HepG2 (cell line): ENCODE measurements around the gene TANGO2. TPM values are rescaled to one million over a fixed set of nuclear protein-coding genes. Genes with fewer than 3 reads are reported as not detected.

ENCODE experiments used
- ATAC-seq: fragments of 200-7000 bp; cut with Tn5 transposase; 3 replicates; pipeline ENCODE4 v1.9.1; 2020; ENCODE audit warnings: mild to moderate bottlenecking, moderate library complexity
- BruUV-seq: library from RNA; stranded (reverse); fragments of 400-500 nt; replicated peaks from 2 replicates; lab custom pipeline; 2021; lab: Mats Ljungman, UMichigan
- CTCF ChIA-PET: fragments of 300-600 bp; formaldehyde crosslinking; extraction: SDS; loops from one replicate; lab custom pipeline; 2021; ENCODE audit warnings: low total read pairs, inconsistent platforms, low intra/inter-chr PET ratio; lab: Yijun Ruan, JAX
- POLR2A ChIA-PET: fragments of 350-600 bp; sonication (Branson Sonifier 250); formaldehyde crosslinking; loops from one replicate; lab custom pipeline; 2020; ENCODE audit warnings: antibody characterized with exemption, inconsistent platforms; lab: Yijun Ruan, JAX
- DNase-seq: peaks from one replicate; pipeline ENCODE4 v3.0.0-alpha.2; 2015; ENCODE audit warnings: low spot score
- FAIRE-seq: peaks from 3 replicates; lab custom pipeline; 2011; peaks lifted over from hg19 to GRCh38; lab: Jason Lieb, UNC
- H2AFZ ChIP-seq: one replicate; pipeline ENCODE4 v1.6.1; 2011; ENCODE audit warnings: low read length, inconsistent platforms
- H3K27ac ChIP-seq: fragments of 300-600 bp; 3 replicates; pipeline ENCODE4 v1.8.0; 2011; ENCODE audit warnings: mixed run types, mild to moderate bottlenecking, mixed read lengths, low read length, inconsistent platforms; ENCODE audit not compliant: insufficient read depth; ENCODE audit errors: extremely low read length
- H3K27me3 ChIP-seq, 2 experiments: fragments of 200-600 bp in 1 of 2; 2 replicates in 1 of 2; 3 replicates in 1 of 2; pipeline versions ENCODE4 v1.6.0 to v1.8.0; 2011; ENCODE audit warnings: low read length in 2 of 2, mild to moderate bottlenecking in 2 of 2, moderate library complexity in 2 of 2, inconsistent platforms in 1 of 2; ENCODE audit not compliant: insufficient read depth in 2 of 2, control insufficient read depth in 1 of 2
- H3K36me3 ChIP-seq, 2 experiments: fragments of 200-600 bp in 1 of 2; replicated peaks in 1 of 2; 2 replicates in 1 of 2; 3 replicates in 1 of 2; pipeline versions ENCODE4 v1.5.1 to v1.8.0; 2011; ENCODE audit warnings: low read length in 2 of 2, inconsistent platforms in 1 of 2; ENCODE audit not compliant: insufficient read depth in 2 of 2, control insufficient read depth in 1 of 2
- H3K4me1 ChIP-seq: 2 replicates; pipeline ENCODE4 v1.5.1; 2012; ENCODE audit warnings: low read length, inconsistent platforms; ENCODE audit not compliant: insufficient read depth
- H3K4me2 ChIP-seq: 2 replicates; pipeline ENCODE4 v1.6.0; 2011; ENCODE audit warnings: low read depth, low read length, inconsistent platforms
- H3K4me3 ChIP-seq, 3 experiments: fragments of 200-600 bp in 1 of 3; sonication (generic), shearing (Covaris generic) in 1 of 3; replicated peaks in 1 of 3; 2 replicates each; pipeline ENCODE4 v1.5.1; 2011 to 2016; ENCODE audit warnings: low read length in 3 of 3, inconsistent platforms in 2 of 3, low read depth in 2 of 3, mild to moderate bottlenecking in 2 of 3, control low read depth in 1 of 3, mixed read lengths in 1 of 3; ENCODE audit not compliant: insufficient read depth in 1 of 3
- H3K79me2 ChIP-seq: one replicate; pipeline ENCODE4 v1.6.1; 2011; ENCODE audit warnings: low read length, inconsistent platforms; ENCODE audit not compliant: insufficient read depth
- H3K9ac ChIP-seq: 2 replicates; pipeline ENCODE4 v1.6.0; 2011; ENCODE audit warnings: mild to moderate bottlenecking, low read depth, low read length, inconsistent platforms; ENCODE audit not compliant: insufficient read depth
- H3K9me3 ChIP-seq: 2 replicates; pipeline ENCODE4 v1.5.1; 2012; ENCODE audit warnings: mild to moderate bottlenecking, low read length
- H4K20me1 ChIP-seq: 2 replicates; pipeline ENCODE4 v1.6.0; 2011; ENCODE audit warnings: inconsistent platforms, mild to moderate bottlenecking, low read length, moderate library complexity; ENCODE audit not compliant: insufficient read depth
- ETV5 ChIP-seq: IDR thresholded peaks from 2 replicates; pipeline ENCODE4 v1.6.1; 2018; ENCODE audit warnings: missing biosample characterization, missing genetic modification reagents, inconsistent platforms, borderline replicate concordance
- MBNL3 ChIP-seq: fragments of 250-450 bp; sonication (Bioruptor Pico); conservative IDR thresholded peaks from 2 replicates; pipeline ENCODE4 v1.8.0; 2022; ENCODE audit warnings: mild to moderate bottlenecking, inconsistent platforms
- MXI1 ChIP-seq: IDR thresholded peaks from 3 replicates; pipeline ENCODE4 v1.6.1; 2012; ENCODE audit warnings: low read depth, low read length, inconsistent platforms, borderline replicate concordance
- NR2F1 ChIP-seq, 2 experiments: fragments of 450-650 bp in 1 of 2; formaldehyde crosslinking in 1 of 2; IDR thresholded peaks; 2 replicates each; pipeline versions ENCODE4 v1.5.0 to v1.6.1; 2016 to 2020; ENCODE audit warnings: mild to moderate bottlenecking in 1 of 2, missing compliant biosample characterization in 1 of 2, missing genetic modification reagents in 1 of 2, moderate library complexity in 1 of 2
- ZFP90 ChIP-seq: sonication (generic); formaldehyde crosslinking; IDR thresholded peaks from 2 replicates; pipeline ENCODE4 v1.8.0; 2022; ENCODE audit warnings: missing genetic modification reagents, mild to moderate bottlenecking, inconsistent platforms, borderline replicate concordance
- ZNF572 ChIP-seq: sonication (generic); formaldehyde crosslinking; IDR thresholded peaks from 2 replicates; pipeline ENCODE4 v1.5.1; 2020; ENCODE audit warnings: mild to moderate bottlenecking, missing genetic modification reagents
- ZNF607 ChIP-seq: sonication (generic); formaldehyde crosslinking; IDR thresholded peaks from 2 replicates; pipeline ENCODE4 v1.5.1; 2020; ENCODE audit warnings: missing genetic modification reagents, mild to moderate bottlenecking, borderline replicate concordance
- ZNF782 ChIP-seq: sonication (generic); formaldehyde crosslinking; IDR thresholded peaks from 2 replicates; pipeline ENCODE4 v1.4.0; 2020; ENCODE audit warnings: missing genetic modification reagents, mild to moderate bottlenecking, borderline replicate concordance
- ZNF788 ChIP-seq: sonication (generic); formaldehyde crosslinking; IDR thresholded peaks from 2 replicates; pipeline ENCODE4 v1.5.0; 2020; ENCODE audit warnings: mild to moderate bottlenecking, missing genetic modification reagents, borderline replicate concordance
- WGBS: methylation state at CpG from one replicate; pipeline ENCODE4 v1.1.6; 2017; ENCODE audit warnings: low lambda C conversion rate; 5-methylcytosine and 5-hydroxymethylcytosine counted together
- in situ Hi-C: cut with HindIII; loops from 2 replicates; pipeline ENCODE4 v1.10.0; 2017; ENCODE audit warnings: low pct_unique_long_range_greater_than_20kb; ENCODE audit not compliant: extremely low pct_ligation_motif_present
- intact Hi-C: fragments of 100-400 bp; cut with micrococcal nuclease; formaldehyde crosslinking; loops from one replicate; pipeline ENCODE4 v1.10.0; 2022; ENCODE audit not compliant: unreplicated experiment
- polyA plus RNA-seq, 8 experiments: library from polyadenylated mRNA; depleted of rRNA in 3 of 8; stranded (reverse) in 7 of 8; unstranded in 1 of 8; fragments of >200 nt; fragmentation: Illumina TruSeq in 4 of 8; extraction: Trizol in 4 of 8; gene quantifications; 2 replicates each; pipeline versions ENCODE4 v1.2.1 to v1.2.3, GENCODE V29; 2011 to 2016; ENCODE audit warnings: low read depth in 4 of 8, missing spikeins in 1 of 8, mixed read lengths in 1 of 8; ENCODE audit not compliant: insufficient read depth in 1 of 8
- total RNA-seq, 5 experiments: library from RNA; depleted of rRNA; stranded (reverse); fragments of >200 nt; fragmentation: Illumina TruSeq; extraction: Trizol; gene quantifications; 2 replicates each; pipeline ENCODE4 v1.2.3, GENCODE V29; 2016; ENCODE audit warnings: low read depth in 1 of 5
- TF ChIP-seq, protein P1 (sequence below): sonication (generic); formaldehyde crosslinking; IDR thresholded peaks from 2 replicates; pipeline ENCODE4 v1.8.1; 2022; ENCODE audit warnings: low read depth, mild to moderate bottlenecking, missing genetic modification reagents
- TF ChIP-seq, protein P2 (sequence below): fragments of 450-650 bp; IDR thresholded peaks from 2 replicates; pipeline ENCODE4 v1.6.1; 2017; ENCODE audit warnings: mild to moderate bottlenecking
- TF ChIP-seq, protein P3 (sequence below): sonication (generic); formaldehyde crosslinking; IDR thresholded peaks from 2 replicates; pipeline ENCODE4; 2020; ENCODE audit warnings: missing genetic modification reagents, mild to moderate bottlenecking, borderline replicate concordance

The TANGO2 gene
- total and polyA plus RNA-seq, 2 of the 13 experiments (the other 11 are each of a cell fraction or from before 2014, with no cell fraction given): 12.9 to 14.8 TPM

DNA sequence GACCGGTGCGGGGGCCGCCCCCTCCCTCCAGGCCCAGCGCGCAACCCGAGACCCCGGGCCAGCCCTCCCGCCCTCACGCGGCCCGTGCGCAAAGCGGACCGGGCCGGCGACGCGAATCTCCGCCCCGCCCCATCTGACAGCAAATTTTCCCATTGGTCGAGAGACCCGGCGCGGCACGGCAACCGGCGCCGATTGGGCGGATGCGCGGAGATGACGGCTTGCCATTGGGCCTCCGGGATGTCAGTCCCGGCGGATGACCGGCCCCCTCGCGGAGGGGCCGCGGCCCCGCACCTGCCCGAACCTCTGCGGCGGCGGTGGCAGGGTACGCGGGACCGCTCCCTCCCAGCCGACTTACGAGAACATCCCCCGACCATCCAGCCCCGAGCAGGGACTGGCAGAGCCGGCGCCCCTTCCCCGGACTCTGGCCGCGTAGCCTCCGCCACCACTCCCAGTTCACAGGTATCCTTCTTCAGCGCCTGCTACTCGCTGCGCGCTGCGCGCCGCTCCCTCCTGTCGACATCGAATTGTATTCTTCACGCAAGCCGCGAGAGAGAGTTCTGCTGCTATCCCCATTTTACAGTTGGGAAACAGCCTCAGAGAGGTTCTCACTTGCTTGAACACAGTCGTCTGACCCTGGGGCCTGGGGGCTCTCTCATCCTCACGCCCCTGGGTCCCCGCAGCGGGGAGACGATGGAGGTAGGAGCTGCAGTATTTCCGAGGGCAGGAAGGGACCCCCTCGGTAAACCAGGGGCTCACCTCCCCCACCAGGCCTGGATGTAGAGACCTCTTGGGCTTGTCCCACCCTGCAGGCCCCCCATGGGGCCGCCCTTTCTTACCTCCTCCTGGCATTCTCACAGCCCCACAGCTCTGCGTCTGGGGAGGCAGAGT, 3.9 kb upstream of the TANGO2 start, which contains the start of gene ARVCF (continued):
- TF ChIP-seq ZNF607: peak; percentile 70; the same call in 1 of the 2 replicates
- TF ChIP-seq, all 625 proteins: peak for 89

DNA sequence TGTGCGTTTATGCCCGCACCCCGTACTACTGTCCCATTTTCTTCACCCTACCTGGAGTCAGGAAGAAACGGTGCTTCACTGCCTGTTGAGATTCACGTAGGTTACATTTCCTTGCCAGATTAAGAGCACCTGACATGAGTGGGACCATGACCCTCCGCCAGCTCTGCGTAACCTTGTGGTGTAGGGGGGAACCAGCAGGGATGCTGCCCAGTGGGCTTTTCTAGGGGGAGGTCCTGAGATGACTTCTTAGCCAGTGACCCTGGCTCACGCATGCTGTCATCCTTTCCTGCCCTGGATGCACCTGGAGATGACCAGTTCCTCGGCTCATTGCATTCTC, 3.3 kb upstream of the TANGO2 start:
- intact Hi-C loops: loop anchor here (10.0 kb wide), 1 partner anchor 57 kb away; no protein-coding TSS in a partner anchor
- no peak for DNase-seq
- TF ChIP-seq, protein P1, sequence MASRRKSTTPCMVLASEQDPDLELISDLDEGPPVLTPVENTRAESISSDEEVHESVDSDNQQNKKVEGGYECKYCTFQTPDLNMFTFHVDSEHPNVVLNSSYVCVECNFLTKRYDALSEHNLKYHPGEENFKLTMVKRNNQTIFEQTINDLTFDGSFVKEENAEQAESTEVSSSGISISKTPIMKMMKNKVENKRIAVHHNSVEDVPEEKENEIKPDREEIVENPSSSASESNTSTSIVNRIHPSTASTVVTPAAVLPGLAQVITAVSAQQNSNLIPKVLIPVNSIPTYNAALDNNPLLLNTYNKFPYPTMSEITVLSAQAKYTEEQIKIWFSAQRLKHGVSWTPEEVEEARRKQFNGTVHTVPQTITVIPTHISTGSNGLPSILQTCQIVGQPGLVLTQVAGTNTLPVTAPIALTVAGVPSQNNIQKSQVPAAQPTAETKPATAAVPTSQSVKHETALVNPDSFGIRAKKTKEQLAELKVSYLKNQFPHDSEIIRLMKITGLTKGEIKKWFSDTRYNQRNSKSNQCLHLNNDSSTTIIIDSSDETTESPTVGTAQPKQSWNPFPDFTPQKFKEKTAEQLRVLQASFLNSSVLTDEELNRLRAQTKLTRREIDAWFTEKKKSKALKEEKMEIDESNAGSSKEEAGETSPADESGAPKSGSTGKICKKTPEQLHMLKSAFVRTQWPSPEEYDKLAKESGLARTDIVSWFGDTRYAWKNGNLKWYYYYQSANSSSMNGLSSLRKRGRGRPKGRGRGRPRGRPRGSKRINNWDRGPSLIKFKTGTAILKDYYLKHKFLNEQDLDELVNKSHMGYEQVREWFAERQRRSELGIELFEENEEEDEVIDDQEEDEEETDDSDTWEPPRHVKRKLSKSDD (CRISPR knock-in tag): no peak
- TF ChIP-seq ZNF572 (no peak), ZNF782 (no peak), MXI1 (no peak), ZFP90 (CRISPR knock-in tag) (no peak), ETV5 (no peak), ZNF788 (CRISPR knock-in tag) (no peak), MBNL3 (CRISPR knock-in tag) (no peak), NR2F1 (CRISPR knock-in tag; IDR thresholded peaks at IDR 0.05) (no peak)
- TF ChIP-seq, protein P2, sequence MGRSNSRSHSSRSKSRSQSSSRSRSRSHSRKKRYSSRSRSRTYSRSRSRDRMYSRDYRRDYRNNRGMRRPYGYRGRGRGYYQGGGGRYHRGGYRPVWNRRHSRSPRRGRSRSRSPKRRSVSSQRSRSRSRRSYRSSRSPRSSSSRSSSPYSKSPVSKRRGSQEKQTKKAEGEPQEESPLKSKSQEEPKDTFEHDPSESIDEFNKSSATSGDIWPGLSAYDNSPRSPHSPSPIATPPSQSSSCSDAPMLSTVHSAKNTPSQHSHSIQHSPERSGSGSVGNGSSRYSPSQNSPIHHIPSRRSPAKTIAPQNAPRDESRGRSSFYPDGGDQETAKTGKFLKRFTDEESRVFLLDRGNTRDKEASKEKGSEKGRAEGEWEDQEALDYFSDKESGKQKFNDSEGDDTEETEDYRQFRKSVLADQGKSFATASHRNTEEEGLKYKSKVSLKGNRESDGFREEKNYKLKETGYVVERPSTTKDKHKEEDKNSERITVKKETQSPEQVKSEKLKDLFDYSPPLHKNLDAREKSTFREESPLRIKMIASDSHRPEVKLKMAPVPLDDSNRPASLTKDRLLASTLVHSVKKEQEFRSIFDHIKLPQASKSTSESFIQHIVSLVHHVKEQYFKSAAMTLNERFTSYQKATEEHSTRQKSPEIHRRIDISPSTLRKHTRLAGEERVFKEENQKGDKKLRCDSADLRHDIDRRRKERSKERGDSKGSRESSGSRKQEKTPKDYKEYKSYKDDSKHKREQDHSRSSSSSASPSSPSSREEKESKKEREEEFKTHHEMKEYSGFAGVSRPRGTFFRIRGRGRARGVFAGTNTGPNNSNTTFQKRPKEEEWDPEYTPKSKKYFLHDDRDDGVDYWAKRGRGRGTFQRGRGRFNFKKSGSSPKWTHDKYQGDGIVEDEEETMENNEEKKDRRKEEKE: no peak
- TF ChIP-seq, protein P3, sequence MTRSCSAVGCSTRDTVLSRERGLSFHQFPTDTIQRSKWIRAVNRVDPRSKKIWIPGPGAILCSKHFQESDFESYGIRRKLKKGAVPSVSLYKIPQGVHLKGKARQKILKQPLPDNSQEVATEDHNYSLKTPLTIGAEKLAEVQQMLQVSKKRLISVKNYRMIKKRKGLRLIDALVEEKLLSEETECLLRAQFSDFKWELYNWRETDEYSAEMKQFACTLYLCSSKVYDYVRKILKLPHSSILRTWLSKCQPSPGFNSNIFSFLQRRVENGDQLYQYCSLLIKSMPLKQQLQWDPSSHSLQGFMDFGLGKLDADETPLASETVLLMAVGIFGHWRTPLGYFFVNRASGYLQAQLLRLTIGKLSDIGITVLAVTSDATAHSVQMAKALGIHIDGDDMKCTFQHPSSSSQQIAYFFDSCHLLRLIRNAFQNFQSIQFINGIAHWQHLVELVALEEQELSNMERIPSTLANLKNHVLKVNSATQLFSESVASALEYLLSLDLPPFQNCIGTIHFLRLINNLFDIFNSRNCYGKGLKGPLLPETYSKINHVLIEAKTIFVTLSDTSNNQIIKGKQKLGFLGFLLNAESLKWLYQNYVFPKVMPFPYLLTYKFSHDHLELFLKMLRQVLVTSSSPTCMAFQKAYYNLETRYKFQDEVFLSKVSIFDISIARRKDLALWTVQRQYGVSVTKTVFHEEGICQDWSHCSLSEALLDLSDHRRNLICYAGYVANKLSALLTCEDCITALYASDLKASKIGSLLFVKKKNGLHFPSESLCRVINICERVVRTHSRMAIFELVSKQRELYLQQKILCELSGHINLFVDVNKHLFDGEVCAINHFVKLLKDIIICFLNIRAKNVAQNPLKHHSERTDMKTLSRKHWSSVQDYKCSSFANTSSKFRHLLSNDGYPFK: no peak

More for the DNA sequence above, 3.3 kb upstream of the TANGO2 start:
- Histone ChIP-seq H4K20me1 (no peaks in the 10 kb centered on the region), H3K27me3 (peaks cover 0 to 5% of the 10 kb centered on the region in 2 experiments; a peak in 2 of 5 replicates), H2AFZ (no peak overlapping the region), H3K4me1 (peaks cover 69% of the 10 kb centered on the region), H3K79me2 (peaks cover 18% of the 10 kb centered on the region), H3K4me2 (peak overlapping the region; percentile 95), H3K27ac (no peak overlapping the region), H3K4me3 (peak overlapping the region; percentile 67 to 81 (median 70)), H3K9ac (peak overlapping the region; percentile 23; the same call in 1 of the 2 replicates), H3K36me3 (no peaks in the 10 kb centered on the region), H3K9me3 (no peaks in the 10 kb centered on the region)
- ChIA-PET CTCF (no interaction called here), POLR2A (no interaction called here)
- BruUV-seq: no TSS peak
- in situ Hi-C loops: no loop called here
- ATAC-seq: no peak
- WGBS: 57% methylated on average over 5 of the region's 9 CpGs
- FAIRE-seq: no peak
